H9 (cell line): ENCODE data around the gene DDI1. TPM values are rescaled to one million over a fixed set of nuclear protein-coding genes. Genes with fewer than 3 reads are reported as not detected.

Experiments
- DNase-seq: peaks from one replicate; pipeline ENCODE4 v3.0.0-alpha.2; 2017
- H2AFZ ChIP-seq: one replicate; pipeline ENCODE4 v1.6.1; 2013; ENCODE audit warnings: mild to moderate bottlenecking, low read length, control low read depth, moderate library complexity
- H2AK5ac ChIP-seq: 2 replicates; pipeline ENCODE4 v1.6.1; 2013; ENCODE audit warnings: low read length, control low read depth, mixed read lengths; ENCODE audit not compliant: insufficient read length
- H2BK120ac ChIP-seq: one replicate; pipeline ENCODE4 v1.6.1; 2013; ENCODE audit warnings: low read depth, mild to moderate bottlenecking, low read length, control low read depth, inconsistent platforms; ENCODE audit not compliant: poor library complexity, severe bottlenecking
- H2BK12ac ChIP-seq: 2 replicates; pipeline ENCODE4 v1.6.1; 2013; ENCODE audit warnings: low read length, control low read depth, mixed read lengths, low read depth; ENCODE audit not compliant: insufficient read length
- H2BK15ac ChIP-seq: 2 replicates; pipeline ENCODE4 v1.6.1; 2013; ENCODE audit warnings: low read depth, low read length, control low read depth
- H2BK20ac ChIP-seq: one replicate; pipeline ENCODE4 v1.6.1; 2013; ENCODE audit warnings: low read depth, mild to moderate bottlenecking, low read length, control low read depth, inconsistent platforms; ENCODE audit not compliant: poor library complexity, severe bottlenecking
- H2BK5ac ChIP-seq: 2 replicates; pipeline ENCODE4 v1.6.1; 2013; ENCODE audit warnings: low read length, control low read depth, mixed read lengths; ENCODE audit not compliant: insufficient read length
- H3K14ac ChIP-seq: 2 replicates; pipeline ENCODE4 v1.6.1; 2013; ENCODE audit warnings: low read length, control low read depth; ENCODE audit not compliant: insufficient read depth
- H3K18ac ChIP-seq: 2 replicates; pipeline ENCODE4 v1.6.1; 2013; ENCODE audit warnings: low read depth, mild to moderate bottlenecking, mixed read lengths, low read length, control low read depth; ENCODE audit not compliant: insufficient read length
- H3K23ac ChIP-seq: 2 replicates; pipeline ENCODE4 v1.6.1; 2013; ENCODE audit warnings: low read length, control low read depth, mixed read lengths, low read depth; ENCODE audit not compliant: insufficient read length
- H3K23me2 ChIP-seq: 2 replicates; pipeline ENCODE4 v1.6.1; 2013; ENCODE audit warnings: low read depth, mild to moderate bottlenecking, mixed read lengths, low read length, control low read depth; ENCODE audit not compliant: insufficient read length, poor library complexity, severe bottlenecking
- H3K27ac ChIP-seq: 2 replicates; pipeline ENCODE4 v1.5.1; 2013; ENCODE audit warnings: low read length, control low read depth, mixed read lengths, low read depth; ENCODE audit not compliant: insufficient read length
- H3K27me3 ChIP-seq: 2 replicates; pipeline ENCODE4 v1.6.1; 2013; ENCODE audit warnings: low read length, control low read depth, inconsistent platforms; ENCODE audit not compliant: insufficient read depth
- H3K4ac ChIP-seq: 2 replicates; pipeline ENCODE4 v1.6.1; 2013; ENCODE audit warnings: low read depth, mild to moderate bottlenecking, control low read depth, inconsistent platforms, low read length, moderate library complexity
- H3K4me1 ChIP-seq: 2 replicates; pipeline ENCODE4 v1.6.1; 2013; ENCODE audit warnings: low read length, control low read depth, inconsistent platforms; ENCODE audit not compliant: insufficient read depth
- H3K4me2 ChIP-seq: 2 replicates; pipeline ENCODE4 v1.6.1; 2013; ENCODE audit warnings: low read length, control low read depth, mixed read lengths; ENCODE audit not compliant: insufficient read length, insufficient read depth
- H3K56ac ChIP-seq: 2 replicates; pipeline ENCODE4 v1.6.1; 2013; ENCODE audit warnings: low read depth, mild to moderate bottlenecking, mixed read lengths, low read length, control low read depth; ENCODE audit not compliant: insufficient read length
- H3K79me1 ChIP-seq: 2 replicates; pipeline ENCODE4 v1.6.1; 2013; ENCODE audit warnings: low read depth, mild to moderate bottlenecking, moderate library complexity, low read length, control low read depth, inconsistent platforms; ENCODE audit not compliant: insufficient read depth, poor library complexity, severe bottlenecking
- H3K79me2 ChIP-seq: 2 replicates; pipeline ENCODE4 v1.6.1; 2013; ENCODE audit warnings: low read length, control low read depth, inconsistent platforms; ENCODE audit not compliant: insufficient read depth
- H3K9ac ChIP-seq: 2 replicates; pipeline ENCODE4 v1.6.1; 2013; ENCODE audit warnings: low read length, control low read depth, mixed read lengths; ENCODE audit not compliant: insufficient read length; ENCODE audit errors: extremely low read depth
- H3K9me3 ChIP-seq: one replicate; pipeline ENCODE4 v1.6.1; 2013; ENCODE audit warnings: low read depth, low read length, inconsistent platforms; ENCODE audit not compliant: control insufficient read depth
- H3T11ph ChIP-seq: one replicate; pipeline ENCODE4 v1.6.1; 2013; ENCODE audit warnings: mild to moderate bottlenecking, low read length, control low read depth, inconsistent platforms
- H4K20me1 ChIP-seq: one replicate; pipeline ENCODE4 v1.6.1; 2013; ENCODE audit not compliant: control insufficient read depth, insufficient read length, insufficient read depth
- H4K5ac ChIP-seq: 2 replicates; pipeline ENCODE4 v1.6.1; 2013; ENCODE audit warnings: low read depth, mild to moderate bottlenecking, mixed read lengths, low read length, control low read depth; ENCODE audit not compliant: insufficient read length
- H4K8ac ChIP-seq: replicated peaks from 2 replicates; pipeline ENCODE4 v1.6.1; 2013; ENCODE audit warnings: low read length, control low read depth, mixed read lengths, low read depth; ENCODE audit not compliant: insufficient read length
- H4K91ac ChIP-seq: 2 replicates; pipeline ENCODE4 v1.6.1; 2013; ENCODE audit warnings: low read depth, mild to moderate bottlenecking, moderate library complexity, mixed read lengths, low read length, control low read depth; ENCODE audit not compliant: insufficient read length
- H3K27ac Mint-ChIP-seq, 3 experiments: 2 replicates in 2 of 3; 3 replicates in 1 of 3; pipeline ENCODE4 v1.8.0; 2020 to 2021; ENCODE audit warnings: mixed read lengths in 3 of 3, mild to moderate bottlenecking in 1 of 3, moderate library complexity in 1 of 3
- H3K27me3 Mint-ChIP-seq: 2 replicates; pipeline ENCODE4 v1.8.0; 2021; ENCODE audit warnings: low read depth, mild to moderate bottlenecking, moderate library complexity, mixed read lengths
- H3K36me3 Mint-ChIP-seq, 3 experiments: 2 replicates in 2 of 3; 3 replicates in 1 of 3; pipeline ENCODE4 v1.8.0; 2020 to 2021; ENCODE audit warnings: low read depth in 3 of 3, mixed read lengths in 3 of 3; ENCODE audit not compliant: insufficient read depth in 1 of 3
- H3K4me1 Mint-ChIP-seq, 2 experiments: 2 replicates each; pipeline ENCODE4 v1.8.0; 2020; ENCODE audit warnings: mixed read lengths in 2 of 2
- H3K4me3 Mint-ChIP-seq, 2 experiments: 2 replicates in 1 of 2; 3 replicates in 1 of 2; pipeline ENCODE4 v1.8.0; 2020 to 2021; ENCODE audit warnings: mild to moderate bottlenecking in 2 of 2, mixed read lengths in 2 of 2, moderate library complexity in 1 of 2
- H3K9me3 Mint-ChIP-seq, 2 experiments: 2 replicates in 1 of 2; 3 replicates in 1 of 2; pipeline ENCODE4 v1.8.0; 2020; ENCODE audit warnings: mild to moderate bottlenecking in 2 of 2, mixed read lengths in 2 of 2, moderate library complexity in 1 of 2
- CTCF ChIP-seq: fragments of 200-600 bp; sonication (generic); conservative IDR thresholded peaks from 3 replicates; pipeline ENCODE4 v1.8.0; 2021; ENCODE audit warnings: antibody characterized with exemption, mild to moderate bottlenecking
- WGBS: extraction: QIAGEN DNeasy Blood & Tissue Kit; methylation state at CpG from one replicate; pipeline ENCODE4 v1.1.7; 2013; ENCODE audit warnings: missing lambda C conversion rate, low lambda C conversion rate, mixed read lengths; ENCODE audit not compliant: insufficient read length; ENCODE audit errors: extremely low coverage; 5-methylcytosine and 5-hydroxymethylcytosine counted together
- total RNA-seq: library from RNA; stranded (reverse); gene quantifications from 2 replicates; pipeline ENCODE4 v1.2.1, GENCODE V29; 2021

DDI1 gene
- total RNA-seq, 1 experiment from 2014 or later: not detected

GRCh38 chr11:104058680-104059079 is 22.2 kb downstream of the DDI1 start:
- no peak overlapping the region for H4K8ac ChIP-seq
- H3K9me3 ChIP-seq: no peaks in the 10 kb centered on the region
- no peak overlapping the region for H3K9ac ChIP-seq
- H3K23ac ChIP-seq: no peak overlapping the region
- H4K20me1 ChIP-seq: no peaks in the 10 kb centered on the region
- H3K27me3 Mint-ChIP-seq: no peaks in the 10 kb centered on the region
- no peaks in the 10 kb centered on the region for H3K79me2 ChIP-seq
- no peak overlapping the region for H2BK5ac ChIP-seq
- H2BK12ac ChIP-seq: no peak overlapping the region
- no peak overlapping the region for H2AFZ ChIP-seq
- H2AK5ac ChIP-seq: no peak overlapping the region
- H3K4me1 ChIP-seq: no peaks in the 10 kb centered on the region; the same call in 1 of the 2 replicates
- no peak overlapping the region for H3K4me3 Mint-ChIP-seq
- no peak overlapping the region for H3K56ac ChIP-seq
- H3K23me2 ChIP-seq: no peaks in the 10 kb centered on the region
- no peak overlapping the region for H3K4ac ChIP-seq
- no peak overlapping the region for H3K4me2 ChIP-seq
- no peak for DNase-seq
- no peak overlapping the region for H3K27ac Mint-ChIP-seq
- no CpG with 5 or more reads among the region's 4 CpGs for WGBS
- no peak overlapping the region for H3K18ac ChIP-seq
- no peaks in the 10 kb centered on the region for H3K27me3 ChIP-seq
- H3K79me1 ChIP-seq: no peaks in the 10 kb centered on the region
- H3K14ac ChIP-seq: no peak overlapping the region
- peaks cover 0 to 1% (median 0%) of the 10 kb centered on the region in 3 experiments; a peak in 1 of 7 replicates for H3K36me3 Mint-ChIP-seq
- H2BK120ac ChIP-seq: no peak overlapping the region
- no peak overlapping the region for H3T11ph ChIP-seq
- no peaks in the 10 kb centered on the region for H3K9me3 Mint-ChIP-seq
- H3K27ac ChIP-seq: no peak overlapping the region
- H4K91ac ChIP-seq: no peak overlapping the region
- H2BK20ac ChIP-seq: no peak overlapping the region
- peaks cover 12% of the 10 kb centered on the region in 2 experiments for H3K4me1 Mint-ChIP-seq
- no peak overlapping the region for H2BK15ac ChIP-seq
- TF ChIP-seq CTCF: no peak
- no peak overlapping the region for H4K5ac ChIP-seq
